Activated CD8-positive, alpha-beta memory T cell treated with anti-CD3 and anti-CD28 coated beads for 48 hours (primary cell): ENCODE data around the gene CMIP.
"Not testable (repeated sequence)": the region's sequence is repeated elsewhere in the genome, so short reads cannot be mapped to it uniquely, and the experiment has no call there.

Source experiments
- DNase-seq, 3 experiments: peaks; one replicate each; pipeline ENCODE4 v3.0.0-alpha.2; 2020; ENCODE audit warnings: low read depth in 2 of 3, low spot score in 2 of 3

The CMIP gene

GRCh38 chr16:81514568-81515258 lies 70.1 kb downstream of the CMIP start:
- DNase-seq: no peak

GRCh38 chr16:81515281-81515680 lies 70.7 kb downstream of the CMIP start:
- no peak for DNase-seq

- no peak for DNase-seq
Measured at GRCh38 chr16:81515721-81516120, 71.1 kb downstream of the CMIP start.

- DNase-seq: no peak
Measured at GRCh38 chr16:81516478-81517149, 72.0 kb downstream of the CMIP start.

GRCh38 chr16:81517150-81517499 lies 72.5 kb downstream of the CMIP start:
- DNase-seq: no peak

- no peak for DNase-seq
Measured at GRCh38 chr16:81517629-81518438, 73.2 kb downstream of the CMIP start.

GRCh38 chr16:81518439-81518757 lies 73.8 kb downstream of the CMIP start:
- no peak for DNase-seq

GRCh38 chr16:81519301-81520150 lies 74.9 kb downstream of the CMIP start:
- DNase-seq: no peak

- no peak for DNase-seq
Measured at GRCh38 chr16:81520151-81520470, 75.5 kb downstream of the CMIP start.

- no peak for DNase-seq
Measured at GRCh38 chr16:81520560-81521135, 76.0 kb downstream of the CMIP start.

GRCh38 chr16:81521141-81521626 lies 76.6 kb downstream of the CMIP start:
- DNase-seq: peak; percentile 12 to 50 (median 30)

GRCh38 chr16:81522108-81522701 lies 77.6 kb downstream of the CMIP start:
- no peak for DNase-seq

- DNase-seq: not testable (repeated sequence)
Measured at GRCh38 chr16:81522851-81523250, 78.2 kb downstream of the CMIP start.

GRCh38 chr16:81523387-81524115 lies 78.9 kb downstream of the CMIP start:
- no peak for DNase-seq

GRCh38 chr16:81524382-81524781 lies 79.8 kb downstream of the CMIP start:
- peak in 1 of 3 experiments; percentile 19 for DNase-seq

- not testable (repeated sequence) for DNase-seq
Measured at GRCh38 chr16:81524885-81525284, 80.3 kb downstream of the CMIP start.

- no peak for DNase-seq
Measured at GRCh38 chr16:81526199-81526598, 81.6 kb downstream of the CMIP start.

- no peak for DNase-seq
Measured at GRCh38 chr16:81526935-81527334, 82.3 kb downstream of the CMIP start.

GRCh38 chr16:81527477-81528178 lies 83.0 kb downstream of the CMIP start:
- no peak for DNase-seq
